Nucleus accumbens (tissue), 56 donors: ENCODE results near the gene STXBP6.
"Not testable (repeated sequence)": the region's sequence is repeated elsewhere in the genome, so short reads cannot be mapped to it uniquely, and the experiment has no call there.

Source experiments
- DNase-seq, 56 donors: peaks; one replicate each; lab custom pipeline; 2025; lab: John Stamatoyannopoulos, UW

The STXBP6 gene

GRCh38 chr14:24844011-24844410, 205.9 kb downstream of the STXBP6 start:
- no peak for DNase-seq

- no peak for DNase-seq
Measured at GRCh38 chr14:24843494-24843893, 206.5 kb downstream of the STXBP6 start.

- DNase-seq = no peak
Measured at GRCh38 chr14:24840204-24840893, 209.6 kb downstream of the STXBP6 start.

- DNase-seq = no peak
Measured at GRCh38 chr14:24839617-24840203, 210.2 kb downstream of the STXBP6 start.

- peak in 5 of 56 donors; percentile 3 to 14 (median 7) for DNase-seq
Measured at GRCh38 chr14:24838945-24839616, 210.9 kb downstream of the STXBP6 start.

GRCh38 chr14:24837280-24838046, 212.5 kb downstream of the STXBP6 start:
- DNase-seq = no peak

- DNase-seq = not testable (repeated sequence)
Measured at GRCh38 chr14:24836324-24836723, 213.6 kb downstream of the STXBP6 start.

GRCh38 chr14:24834956-24835355, 215.0 kb downstream of the STXBP6 start:
- no peak for DNase-seq

- no peak for DNase-seq
Measured at GRCh38 chr14:24833385-24833784, 216.6 kb downstream of the STXBP6 start.

- DNase-seq = no peak
Measured at GRCh38 chr14:24831677-24832076, 218.3 kb downstream of the STXBP6 start.

GRCh38 chr14:24829862-24830261, 220.1 kb downstream of the STXBP6 start:
- no peak for DNase-seq

GRCh38 chr14:24828486-24828885, 221.5 kb downstream of the STXBP6 start:
- DNase-seq = no peak

- DNase-seq = no peak
Measured at GRCh38 chr14:24826390-24826789, 223.6 kb downstream of the STXBP6 start.

GRCh38 chr14:24820616-24821015, 229.3 kb downstream of the STXBP6 start:
- no peak for DNase-seq

- DNase-seq = no peak
Measured at GRCh38 chr14:24818823-24819341, 231.1 kb downstream of the STXBP6 start.

- no peak for DNase-seq
Measured at GRCh38 chr14:24818058-24818822, 231.7 kb downstream of the STXBP6 start.

GRCh38 chr14:24817212-24818057, 232.5 kb downstream of the STXBP6 start:
- peak in 9 of 56 donors; percentile 2 to 30 (median 19) for DNase-seq

- no peak for DNase-seq
Measured at GRCh38 chr14:24816929-24817211, 233.1 kb downstream of the STXBP6 start.
